GM12892 (cell line): ENCODE results near the gene AKR7A2.

Source experiments
- DNase-seq: peaks from one replicate; pipeline ENCODE4 v3.0.0; 2011; ENCODE audit not compliant: insufficient read length
- FAIRE-seq: peaks from 2 replicates; lab custom pipeline; 2011; peaks lifted over from hg19 to GRCh38; lab: Jason Lieb, UNC
- POLR2A ChIP-seq: IDR thresholded peaks from 2 replicates; pipeline ENCODE4 v1.6.1; 2011; ENCODE audit warnings: low read depth, low read length, control low read depth
- POLR2AphosphoS5 ChIP-seq: IDR thresholded peaks from 2 replicates; pipeline ENCODE4 v1.6.1; 2011; ENCODE audit warnings: low read depth, low read length, control low read depth
- TAF1 ChIP-seq: IDR thresholded peaks from 2 replicates; pipeline ENCODE4 v1.6.1; 2011; ENCODE audit warnings: low read depth, mild to moderate bottlenecking, control low read depth, low read length, borderline replicate concordance

AKR7A2 gene

GRCh38 chr1:19350566-19350965 lies 38.6 kb upstream of the AKR7A2 start:
- TF ChIP-seq TAF1 (no peak), POLR2AphosphoS5 (no peak), POLR2A (no peak)
- DNase-seq (no peak), FAIRE-seq (no peak)

GRCh38 chr1:19349999-19350398 lies 38.1 kb upstream of the AKR7A2 start:
- FAIRE-seq: no peak
- TF ChIP-seq TAF1: no peak
- no peak for TF ChIP-seq POLR2A
- TF ChIP-seq POLR2AphosphoS5: no peak
- DNase-seq: no peak

DNA sequence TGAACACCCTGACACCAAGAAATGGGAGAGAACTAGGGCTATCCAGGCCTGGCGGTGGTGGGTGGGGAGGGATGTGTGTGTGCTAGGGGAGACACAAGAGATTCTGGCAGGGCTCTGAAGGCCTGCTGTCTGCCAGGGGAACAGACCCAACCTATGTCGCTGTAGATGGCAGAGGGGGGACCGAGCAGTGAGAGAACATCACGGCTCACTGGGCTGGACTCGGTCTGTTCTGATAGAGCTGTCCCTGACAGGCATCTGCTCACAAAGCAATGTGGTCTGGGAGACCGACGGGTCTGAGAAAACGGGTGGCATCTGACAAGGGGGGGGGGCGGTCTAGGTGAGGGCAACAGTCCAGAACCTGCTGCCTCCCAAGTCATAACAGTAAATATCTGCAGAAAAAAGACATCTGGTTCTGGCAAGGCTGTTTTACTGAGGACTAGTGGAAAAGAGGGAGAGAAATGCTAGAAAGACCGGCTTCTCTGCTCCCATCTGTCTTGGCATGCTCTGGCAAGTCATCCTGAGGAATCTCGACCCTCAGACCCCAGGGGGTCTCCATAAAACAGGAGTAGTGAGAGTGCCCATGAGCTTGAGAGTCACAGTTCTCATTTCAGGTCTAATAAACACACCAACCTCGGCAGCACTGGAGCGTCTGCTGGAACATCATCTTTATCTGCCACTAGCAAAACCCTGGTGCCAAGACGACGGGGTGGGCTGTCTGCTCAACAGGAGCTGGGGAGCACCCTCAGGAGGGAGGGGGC lies 36.7 kb upstream of the AKR7A2 start:
- no peak for FAIRE-seq
- no peak for DNase-seq

GRCh38 chr1:19347533-19348172 lies 35.7 kb upstream of the AKR7A2 start:
- FAIRE-seq: no peak
- TF ChIP-seq POLR2A (no peak), POLR2AphosphoS5 (no peak), TAF1 (no peak)
- no peak for DNase-seq

More for the DNA sequence above, 36.7 kb upstream of the AKR7A2 start:
- TF ChIP-seq TAF1: no peak
- no peak for TF ChIP-seq POLR2A
- no peak for TF ChIP-seq POLR2AphosphoS5

DNA sequence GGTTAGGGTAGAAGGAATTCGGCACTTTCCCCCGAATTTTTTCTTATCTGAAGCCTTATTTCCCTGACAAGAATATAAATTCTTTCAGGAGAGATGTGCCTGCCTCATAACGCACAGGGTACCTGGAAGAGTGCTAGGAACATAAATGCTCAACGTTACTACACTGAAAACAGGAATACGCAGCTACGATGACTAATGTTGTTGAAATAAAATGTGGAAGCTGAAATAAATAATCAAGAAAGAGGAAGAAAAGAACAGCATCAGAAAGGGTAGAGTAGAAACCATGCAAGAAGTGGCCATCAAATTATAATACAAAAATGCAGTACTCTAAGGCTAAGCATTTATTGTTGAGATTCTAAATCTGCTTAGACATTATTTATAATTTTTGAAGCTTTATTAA lies 34.1 kb upstream of the AKR7A2 start:
- no peak for DNase-seq
- peak; percentile 33 for FAIRE-seq
- TF ChIP-seq POLR2A (no peak), POLR2AphosphoS5 (no peak), TAF1 (no peak)

GRCh38 chr1:19345391-19345790 lies 33.4 kb upstream of the AKR7A2 start:
- DNase-seq (no peak), FAIRE-seq (no peak)
- TF ChIP-seq TAF1 (no peak), POLR2A (no peak), POLR2AphosphoS5 (no peak)

DNA sequence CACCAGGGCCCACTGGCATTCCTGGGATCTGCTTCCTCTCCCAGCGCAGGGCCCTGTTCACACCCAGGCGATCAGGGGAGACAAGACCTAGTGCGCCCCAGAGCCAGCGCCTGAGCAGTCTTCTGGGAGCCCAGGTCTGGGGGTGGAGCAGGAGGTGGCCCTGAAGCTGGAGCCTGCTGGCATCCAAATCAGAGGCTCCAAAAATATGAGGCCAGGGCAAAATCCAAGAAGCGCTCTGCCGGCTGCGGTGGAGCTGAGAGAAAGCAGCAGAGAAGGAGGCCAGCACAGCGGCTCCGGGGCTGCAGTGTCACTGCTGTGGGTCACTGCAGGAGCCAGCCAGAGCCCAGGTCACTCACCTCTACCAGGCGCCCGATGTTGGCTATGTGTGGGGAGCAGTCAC lies 32.9 kb upstream of the AKR7A2 start:
- TF ChIP-seq TAF1 (no peak), POLR2AphosphoS5 (no peak), POLR2A (no peak)
- DNase-seq (no peak), FAIRE-seq (no peak)

GRCh38 chr1:19344372-19344810 lies 32.4 kb upstream of the AKR7A2 start:
- peak; percentile 59 for DNase-seq
- no peak for TF ChIP-seq POLR2AphosphoS5
- no peak for TF ChIP-seq POLR2A
- TF ChIP-seq TAF1: no peak

DNA sequence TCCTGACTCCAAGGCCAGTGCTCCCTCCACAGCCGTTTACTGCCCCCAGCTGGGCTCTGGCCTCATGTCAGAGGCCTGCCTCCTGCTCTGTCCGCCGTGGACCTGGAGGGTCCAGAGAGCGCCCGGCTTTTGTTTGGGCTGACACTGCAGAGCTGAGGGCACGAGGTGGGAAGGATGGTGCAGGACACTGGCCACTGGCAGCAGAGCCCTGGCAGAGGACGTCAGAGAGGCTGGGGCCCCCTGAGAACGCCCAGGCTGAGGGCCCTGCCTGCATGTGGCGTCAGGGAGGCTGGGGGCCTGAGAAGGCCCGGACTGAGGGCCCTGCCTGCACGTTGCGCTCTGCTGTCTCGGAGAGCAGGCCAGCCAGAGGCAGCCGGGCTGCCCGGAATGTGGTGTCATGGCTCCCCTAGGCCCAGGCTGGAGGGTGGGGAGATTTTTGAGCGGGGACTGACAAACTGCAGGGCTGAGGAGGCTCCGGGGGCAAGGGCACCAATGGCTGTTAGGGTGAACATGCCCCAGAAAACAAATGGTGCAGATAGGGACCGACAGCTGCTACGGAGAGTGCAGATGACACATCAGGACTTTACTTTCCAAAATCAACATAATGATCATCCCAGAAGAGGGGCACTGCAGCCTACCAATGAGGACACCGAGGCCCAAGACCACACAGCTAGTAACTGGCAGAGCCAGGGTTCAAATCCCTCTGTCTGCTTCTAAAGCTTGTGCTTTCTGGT lies 31.8 kb upstream of the AKR7A2 start:
- no peak for FAIRE-seq
- TF ChIP-seq POLR2A (no peak), TAF1 (no peak), POLR2AphosphoS5 (no peak)
- DNase-seq: no peak

More at GRCh38 chr1:19344372-19344810, 32.4 kb upstream of the AKR7A2 start:
- FAIRE-seq: no peak

DNA sequence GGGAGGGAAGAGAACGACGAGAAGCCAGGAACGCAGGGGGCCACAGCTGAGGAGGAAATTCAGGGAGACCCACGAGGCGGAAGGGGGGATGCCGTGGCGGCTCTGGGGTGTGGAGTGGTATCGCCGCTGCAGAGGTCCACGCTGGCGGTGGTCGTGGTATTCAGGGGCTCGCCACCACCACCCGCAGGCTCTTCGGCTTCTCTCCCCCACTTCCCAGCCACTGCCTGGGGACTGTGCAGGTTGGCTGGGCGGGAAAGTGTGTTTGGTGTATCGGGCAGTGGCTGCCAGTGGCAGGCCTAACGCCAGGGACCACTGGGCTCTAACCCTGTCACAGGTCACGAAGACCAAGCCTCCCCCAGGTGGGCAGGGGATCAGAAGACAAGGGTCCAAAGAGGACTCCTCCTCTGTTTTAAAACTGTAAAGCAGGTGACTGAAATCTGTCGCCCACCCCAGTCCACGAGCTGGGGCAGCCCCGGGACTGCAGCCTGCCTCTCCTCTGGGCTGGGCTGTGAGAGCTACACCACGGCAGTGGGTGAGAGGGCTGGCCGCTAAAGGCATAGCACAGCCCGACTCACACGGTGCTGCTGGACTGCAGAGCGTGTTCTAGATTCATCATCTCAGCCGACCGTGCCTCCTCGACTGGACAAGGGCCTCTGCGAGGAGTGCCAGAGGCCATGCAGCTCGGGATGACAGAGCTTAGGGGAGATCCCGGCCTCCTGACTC lies 31.1 kb upstream of the AKR7A2 start:
- DNase-seq (no peak), FAIRE-seq (no peak)
- TF ChIP-seq POLR2AphosphoS5 (no peak), TAF1 (no peak), POLR2A (no peak)

GRCh38 chr1:19342062-19342750 lies 30.3 kb upstream of the AKR7A2 start:
- no peak for FAIRE-seq
- DNase-seq: no peak
- no peak for TF ChIP-seq POLR2AphosphoS5
- no peak for TF ChIP-seq TAF1
- no peak for TF ChIP-seq POLR2A
